Ammon's horn (tissue), 1 donor: Measurements from ENCODE around the gene DUSP21.
"Not testable (repeated sequence)": the region's sequence is repeated elsewhere in the genome, so short reads cannot be mapped to it uniquely, and the experiment has no call there.

Experiments used
- DNase-seq: peaks from one replicate; pipeline ENCODE4 v3.0.0-alpha.2; 2016; ENCODE audit warnings: low spot score

The DUSP21 gene

DNA sequence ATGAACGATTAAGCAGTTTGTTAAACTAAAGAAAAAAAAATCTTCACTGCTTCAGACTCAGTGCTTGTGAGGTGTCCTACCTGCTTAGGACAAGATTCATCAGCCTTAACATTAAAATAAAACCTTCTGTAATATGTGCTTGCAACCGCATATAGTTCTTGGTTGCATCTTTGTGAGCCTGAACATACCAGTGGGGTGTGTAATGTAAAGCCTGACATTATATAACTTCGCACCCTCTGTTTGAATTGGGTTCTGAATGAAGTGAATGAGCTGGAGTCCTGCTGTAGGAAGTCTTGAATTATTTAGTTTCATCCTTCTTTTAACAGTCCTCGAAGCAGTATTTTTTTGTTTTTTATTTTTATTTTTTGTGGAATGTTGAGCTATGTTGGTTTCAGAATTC, 32.3 kb downstream of the DUSP21 start:
- no peak for DNase-seq

- no peak for DNase-seq
Observed at GRCh38 chrX:44876767-44877166, 32.9 kb downstream of the DUSP21 start.

- no peak for DNase-seq
Observed at GRCh38 chrX:44878780-44879179, 35.0 kb downstream of the DUSP21 start.

DNA sequence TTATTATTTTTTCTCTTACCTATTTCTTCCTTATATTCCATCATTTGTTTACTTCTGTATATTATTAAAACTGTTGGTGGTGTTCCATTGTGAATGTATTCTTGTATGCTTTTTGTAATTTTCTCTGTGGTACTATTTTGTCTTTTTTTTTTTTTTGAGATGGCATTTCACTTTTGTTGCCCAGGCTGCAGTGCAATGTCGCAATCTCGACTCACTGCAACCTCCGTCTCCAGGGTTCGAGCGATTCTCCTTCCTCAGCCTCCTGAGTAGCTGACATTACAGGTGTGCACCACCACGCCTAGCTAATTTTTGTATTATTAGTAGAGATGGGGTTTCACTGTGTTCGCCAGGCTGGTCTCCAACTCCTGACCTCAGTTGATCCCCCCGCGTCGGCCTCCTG, 37.7 kb downstream of the DUSP21 start:
- no peak for DNase-seq

DNA sequence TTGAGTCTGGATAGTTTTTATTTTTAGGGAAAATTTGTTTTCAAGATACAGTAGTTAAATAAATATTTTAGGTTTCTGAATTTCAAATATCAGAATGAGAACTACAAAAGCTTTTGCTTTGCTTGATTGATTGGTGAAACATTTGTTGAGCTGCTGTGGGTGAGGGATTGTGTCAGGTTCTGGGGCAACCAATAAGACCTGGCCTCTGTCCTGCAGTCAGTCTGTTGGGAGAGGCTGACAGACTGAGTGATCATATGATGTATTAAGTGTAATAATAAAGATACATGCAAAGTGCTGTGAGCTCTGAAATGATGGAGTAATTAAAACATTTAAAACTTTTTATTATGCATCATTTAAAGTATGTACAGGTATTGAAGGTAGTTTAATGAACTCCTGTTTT, 38.8 kb downstream of the DUSP21 start:
- DNase-seq = no peak

DNA sequence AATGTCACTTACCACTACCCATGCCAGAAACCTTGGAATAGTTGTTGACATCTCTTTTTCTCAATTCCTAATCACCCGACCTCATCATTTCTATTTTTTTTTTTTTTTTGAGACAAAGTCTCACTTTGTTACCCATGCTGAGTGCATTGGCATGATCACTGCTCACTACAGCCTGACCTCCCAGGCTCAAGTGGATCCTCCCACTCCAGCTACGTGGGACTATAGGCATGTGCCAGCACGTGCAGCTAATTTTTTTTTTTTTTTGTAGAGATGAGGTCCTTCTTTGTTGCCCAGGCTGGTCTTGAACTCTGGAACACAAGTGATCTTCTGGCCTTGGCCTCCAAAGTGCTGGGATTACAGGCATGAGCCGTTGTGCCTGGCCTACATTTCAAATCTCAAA, 41.1 kb downstream of the DUSP21 start:
- no peak for DNase-seq

GRCh38 chrX:44889824-44890223, 46.0 kb downstream of the DUSP21 start:
- no peak for DNase-seq

DNA sequence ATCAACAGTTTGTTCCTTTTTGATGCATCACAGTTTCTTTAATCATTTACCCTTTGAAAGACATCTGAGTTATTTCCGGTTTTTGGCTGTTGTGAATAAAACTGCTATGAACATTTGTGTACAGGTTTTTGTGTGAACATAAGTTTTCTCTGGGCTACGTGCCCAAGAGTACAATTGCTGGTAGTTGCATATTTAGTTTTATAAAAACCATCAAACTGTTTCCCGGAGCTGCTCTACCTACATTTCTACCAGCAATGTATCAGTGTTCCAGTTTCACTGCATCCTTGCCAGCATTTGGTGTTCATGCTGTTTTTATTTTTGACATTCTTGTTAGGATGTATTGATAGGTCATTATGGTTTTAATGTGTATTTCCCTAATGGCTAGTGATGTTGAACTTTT, 46.4 kb downstream of the DUSP21 start:
- no peak for DNase-seq

GRCh38 chrX:44890687-44891086, 46.9 kb downstream of the DUSP21 start:
- not testable (repeated sequence) for DNase-seq

GRCh38 chrX:44891642-44892041, 47.8 kb downstream of the DUSP21 start:
- DNase-seq = no peak
